Measurements from ENCODE around the gene DAGLA.
A peak's percentile ranks its signal among the peaks of the same experiment; 100 is the strongest.

DAGLA gene

GRCh38 chr11:61747192-61747966 is 67.2 kb downstream of the DAGLA start:
- peak; percentile 57 for DNase-seq (ENCODE audit: low read depth)

- no peak for DNase-seq (ENCODE audit: low read depth)
These were observed 67.7 kb downstream of the DAGLA start for GRCh38 chr11:61747967-61748285.

- no peak for DNase-seq (ENCODE audit: low read depth)
These were observed 69.5 kb downstream of the DAGLA start for GRCh38 chr11:61749591-61750217.

- DNase-seq (ENCODE audit: low read depth): no peak
These were observed 70.6 kb downstream of the DAGLA start for GRCh38 chr11:61750631-61751273.

- no peak for DNase-seq (ENCODE audit: low read depth)
These were observed 71.2 kb downstream of the DAGLA start for GRCh38 chr11:61751384-61751783.

GRCh38 chr11:61752117-61752924 is 72.1 kb downstream of the DAGLA start, which contains the start of gene MYRF:
Gene MYRF (plus strand): TSS chr11:61752636. CDS start chr11:61752745, 109 bp downstream.
- no peak for DNase-seq (ENCODE audit: low read depth)

- no peak for DNase-seq (ENCODE audit: low read depth)
These were observed 72.8 kb downstream of the DAGLA start for GRCh38 chr11:61752925-61753521.

- DNase-seq (ENCODE audit: low read depth): no peak
These were observed 73.5 kb downstream of the DAGLA start for GRCh38 chr11:61753672-61754071.

GRCh38 chr11:61754534-61755482 is 74.6 kb downstream of the DAGLA start:
- DNase-seq (ENCODE audit: low read depth): peak; percentile 80

- DNase-seq (ENCODE audit: low read depth): no peak
These were observed 75.9 kb downstream of the DAGLA start for GRCh38 chr11:61756147-61756451.

- DNase-seq (ENCODE audit: low read depth): peak; percentile 56
These were observed 76.4 kb downstream of the DAGLA start for GRCh38 chr11:61756452-61757212.

- no peak for DNase-seq (ENCODE audit: low read depth)
These were observed 77.1 kb downstream of the DAGLA start for GRCh38 chr11:61757213-61757862.

GRCh38 chr11:61760946-61761345 is 80.8 kb downstream of the DAGLA start:
- DNase-seq (ENCODE audit: low read depth): no peak

GRCh38 chr11:61761440-61762222 is 81.4 kb downstream of the DAGLA start:
- no peak for DNase-seq (ENCODE audit: low read depth)

GRCh38 chr11:61762223-61762615 is 82.0 kb downstream of the DAGLA start:
- DNase-seq (ENCODE audit: low read depth): no peak

GRCh38 chr11:61762798-61763197 is 82.6 kb downstream of the DAGLA start:
- DNase-seq (ENCODE audit: low read depth): no peak

- no peak for DNase-seq (ENCODE audit: low read depth)
These were observed 83.9 kb downstream of the DAGLA start for GRCh38 chr11:61763930-61764605.

GRCh38 chr11:61764606-61765260 is 84.5 kb downstream of the DAGLA start:
- no peak for DNase-seq (ENCODE audit: low read depth)

All from iris pigment epithelial cell (primary cell).